Parathyroid adenoma (tissue), 2 donors: ENCODE results near the gene GGPS1.

Source experiments
- H2AFZ ChIP-seq: fragments of 300-600 bp; sonication (generic); one replicate; pipeline ENCODE4 v1.7.0; 2017; ENCODE audit warnings: antibody characterized with exemption, mild to moderate bottlenecking
- H3K27ac ChIP-seq: fragments of 300-600 bp; sonication (generic); one replicate; pipeline ENCODE4 v1.7.0; 2017
- H3K27me3 ChIP-seq: fragments of 300-600 bp; sonication (generic); one replicate; pipeline ENCODE4 v1.7.0; 2017; ENCODE audit warnings: low read length; ENCODE audit not compliant: control insufficient read depth, insufficient read depth
- H3K36me3 ChIP-seq: fragments of 300-600 bp; sonication (generic); one replicate; pipeline ENCODE4 v1.7.0; 2017; ENCODE audit warnings: low read length; ENCODE audit not compliant: control insufficient read depth, insufficient read depth
- H3K4me1 ChIP-seq: fragments of 300-600 bp; sonication (generic); one replicate; pipeline ENCODE4 v1.7.0; 2017; ENCODE audit warnings: control low read depth
- H3K4me2 ChIP-seq: fragments of 300-600 bp; sonication (generic); one replicate; pipeline ENCODE4 v1.7.0; 2017; ENCODE audit warnings: low read length
- H3K4me3 ChIP-seq: fragments of 300-600 bp; sonication (generic); one replicate; pipeline ENCODE4 v1.7.0; 2017; ENCODE audit warnings: low read depth, low read length
- H3K79me2 ChIP-seq: fragments of 300-600 bp; sonication (generic); one replicate; pipeline ENCODE4 v1.7.0; 2017; ENCODE audit warnings: control low read depth
- H3K9ac ChIP-seq: fragments of 300-600 bp; sonication (generic); one replicate; pipeline ENCODE4 v1.7.0; 2017; ENCODE audit warnings: mild to moderate bottlenecking
- H3K9me3 ChIP-seq: fragments of 300-600 bp; sonication (generic); one replicate; pipeline ENCODE4 v1.7.0; 2017; ENCODE audit warnings: low read length; ENCODE audit not compliant: control insufficient read depth
- CTCF ChIP-seq: fragments of 300-600 bp; sonication (generic); IDR thresholded peaks from one replicate; pipeline ENCODE4 v1.7.0; 2017; ENCODE audit warnings: antibody characterized with exemption, mild to moderate bottlenecking
- donor health status: primary hyperparathyroidism.

The GGPS1 gene

GRCh38 chr1:235326719-235327558 lies 1.4 kb upstream of the GGPS1 start:
- TF ChIP-seq CTCF, result no peak
- H3K27me3 ChIP-seq, result no peaks in the 10 kb centered on the region

GRCh38 chr1:235327559-235328270 lies 655 bp upstream of the GGPS1 start, which contains the start of gene ARID4B:
Gene ARID4B, minus strand, starts transcription at chr1:235328179. Its CDS starts 1,260 bp downstream, at chr1:235326919.
- Histone ChIP-seq H3K79me2 (peaks cover 32% of the 10 kb centered on the region), H3K4me1 (peaks cover 7% of the 10 kb centered on the region), H3K27me3 (no peaks in the 10 kb centered on the region), H3K9ac (peak within 1 kb of the TSS; percentile 53), H2AFZ (peak within 1 kb of the TSS; percentile 77), H3K4me2 (peak within 1 kb of the TSS; percentile 97), H3K4me3 (peak within 1 kb of the TSS; percentile 83), H3K9me3 (no peaks in the 10 kb centered on the region), H3K27ac (peak within 1 kb of the TSS; percentile 94), H3K36me3 (no peaks in the 10 kb centered on the region)
- no peak for TF ChIP-seq CTCF

More at GRCh38 chr1:235326719-235327558, 1.4 kb upstream of the GGPS1 start:
- Histone ChIP-seq H3K4me3 (peak overlapping the region; percentile 83), H3K9ac (peak overlapping the region; percentile 49), H3K27ac (peak overlapping the region; percentile 94), H3K9me3 (no peaks in the 10 kb centered on the region), H3K36me3 (no peaks in the 10 kb centered on the region), H2AFZ (peak overlapping the region; percentile 66), H3K4me2 (peak overlapping the region; percentile 77), H3K79me2 (peaks cover 34% of the 10 kb centered on the region), H3K4me1 (peaks cover 7% of the 10 kb centered on the region)

- H3K27ac ChIP-seq, result peak overlapping the region; percentile 94
- peaks cover 7% of the 10 kb centered on the region for H3K4me1 ChIP-seq
- no peaks in the 10 kb centered on the region for H3K27me3 ChIP-seq
- no peak for TF ChIP-seq CTCF
- no peaks in the 10 kb centered on the region for H3K9me3 ChIP-seq
- H3K9ac ChIP-seq, result no peak overlapping the region
- peak overlapping the region; percentile 83 for H3K4me3 ChIP-seq
- peak overlapping the region; percentile 77 for H2AFZ ChIP-seq
- peak overlapping the region; percentile 97 for H3K4me2 ChIP-seq
- H3K79me2 ChIP-seq, result peaks cover 28% of the 10 kb centered on the region
- H3K36me3 ChIP-seq, result no peaks in the 10 kb centered on the region
These were observed 951 bp downstream of the GGPS1 start for GRCh38 chr1:235329139-235329902.

- TF ChIP-seq CTCF, result no peak
- H3K36me3 ChIP-seq, result no peaks in the 10 kb centered on the region
- H3K27me3 ChIP-seq, result no peaks in the 10 kb centered on the region
- peaks cover 29% of the 10 kb centered on the region for H3K79me2 ChIP-seq
- no peak overlapping the region for H2AFZ ChIP-seq
- no peaks in the 10 kb centered on the region for H3K9me3 ChIP-seq
- peaks cover 4% of the 10 kb centered on the region for H3K4me1 ChIP-seq
- H3K4me2 ChIP-seq, result no peak overlapping the region
- no peak overlapping the region for H3K9ac ChIP-seq
- H3K27ac ChIP-seq, result no peak overlapping the region
- no peak overlapping the region for H3K4me3 ChIP-seq
These were observed 2.5 kb downstream of the GGPS1 start for GRCh38 chr1:235330918-235331285.
